SHP77 (cell line): ENCODE results near the gene UCN2.
"Not testable (repeated sequence)": the region's sequence is repeated elsewhere in the genome, so short reads cannot be mapped to it uniquely, and the experiment has no call there.

Source experiments
- DNase-seq, 2 experiments: peaks; one replicate each; lab custom pipeline; 2025; lab: John Stamatoyannopoulos, UW

The UCN2 gene

DNA sequence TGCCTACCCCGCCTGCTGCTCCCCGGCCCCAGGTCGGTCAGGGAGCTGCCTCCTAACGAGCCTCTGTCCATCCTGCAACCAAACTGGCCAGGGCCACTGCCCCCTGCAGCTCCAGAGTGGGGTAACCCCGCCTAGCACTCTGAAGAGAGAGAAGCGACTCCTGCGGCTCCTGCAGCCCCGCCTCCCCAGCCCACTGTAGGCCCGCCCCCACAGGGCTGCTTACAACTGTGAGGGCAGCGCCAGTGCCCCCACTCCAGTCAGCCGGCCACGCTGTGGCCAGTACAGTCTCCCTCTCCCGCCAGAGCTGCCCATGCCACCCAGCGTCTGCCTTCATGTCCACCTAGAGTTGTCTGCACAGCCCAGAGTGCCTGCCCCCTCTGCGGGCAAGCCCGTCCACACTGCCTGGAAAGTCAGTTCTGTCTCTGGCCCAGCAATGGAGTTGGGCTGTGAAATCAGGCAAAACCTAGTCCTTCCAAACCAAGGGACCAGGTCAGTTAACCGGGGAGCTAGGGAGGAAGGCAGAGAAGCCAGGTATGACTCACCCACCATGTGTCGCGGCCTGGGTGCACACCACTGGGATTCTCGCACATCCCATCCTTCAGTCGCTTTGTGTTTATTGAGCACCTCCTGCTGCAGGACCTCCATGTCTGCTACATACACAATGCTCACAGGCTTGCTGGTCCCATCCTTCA is 2.4 kb downstream of the UCN2 start:
- peak; percentile 27 to 73 for DNase-seq

DNA sequence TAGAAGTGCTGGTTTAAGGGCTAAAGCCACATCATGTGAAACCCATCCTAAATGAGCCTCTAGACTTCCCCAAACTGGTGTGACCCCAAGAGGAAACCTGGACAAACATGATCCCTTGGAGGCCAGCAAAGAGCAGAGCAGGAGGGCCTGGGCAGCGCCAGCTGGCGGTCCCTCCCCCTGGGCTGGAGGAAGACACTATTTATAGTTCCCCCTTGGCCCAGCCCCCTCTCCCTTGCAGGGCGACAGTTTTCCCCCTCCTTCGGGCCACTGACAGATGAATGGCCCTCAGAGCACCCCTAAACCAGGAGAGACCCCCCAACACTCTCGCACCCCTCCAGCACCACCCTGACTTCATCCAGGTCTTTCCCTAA is 2.9 kb downstream of the UCN2 start:
- peak in 1 of 2 experiments; percentile 31 for DNase-seq

DNA sequence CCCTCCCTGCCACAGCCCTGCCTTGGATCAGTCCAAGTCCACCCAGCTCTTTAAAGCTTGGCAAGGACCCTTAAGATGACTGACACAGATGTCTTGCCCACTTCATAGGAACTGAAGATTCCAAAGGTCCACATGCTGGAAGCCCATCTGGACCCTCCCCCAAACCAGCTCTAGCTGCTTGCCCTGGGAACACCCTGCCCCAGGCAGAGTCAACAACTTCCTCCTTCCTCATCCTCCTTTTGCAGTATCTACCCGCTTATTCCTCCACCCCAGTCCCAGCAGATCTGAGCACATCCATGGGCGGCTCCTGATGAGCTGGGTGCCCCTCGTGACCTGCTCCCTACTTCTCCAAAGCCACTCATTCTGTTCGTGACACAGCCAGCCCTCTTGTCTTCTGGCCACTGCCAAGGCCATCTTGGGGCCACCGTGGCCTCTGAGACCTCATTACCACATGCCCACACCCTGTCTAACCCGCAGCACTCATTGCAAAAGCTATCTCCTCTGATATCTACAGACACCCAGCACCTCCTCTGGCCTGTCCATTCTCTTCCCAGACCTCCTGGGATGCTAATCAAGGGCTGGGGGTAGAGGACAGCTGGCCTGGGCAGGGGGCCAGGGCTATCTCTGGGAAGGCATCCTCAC is 5.0 kb downstream of the UCN2 start:
- no peak for DNase-seq

DNA sequence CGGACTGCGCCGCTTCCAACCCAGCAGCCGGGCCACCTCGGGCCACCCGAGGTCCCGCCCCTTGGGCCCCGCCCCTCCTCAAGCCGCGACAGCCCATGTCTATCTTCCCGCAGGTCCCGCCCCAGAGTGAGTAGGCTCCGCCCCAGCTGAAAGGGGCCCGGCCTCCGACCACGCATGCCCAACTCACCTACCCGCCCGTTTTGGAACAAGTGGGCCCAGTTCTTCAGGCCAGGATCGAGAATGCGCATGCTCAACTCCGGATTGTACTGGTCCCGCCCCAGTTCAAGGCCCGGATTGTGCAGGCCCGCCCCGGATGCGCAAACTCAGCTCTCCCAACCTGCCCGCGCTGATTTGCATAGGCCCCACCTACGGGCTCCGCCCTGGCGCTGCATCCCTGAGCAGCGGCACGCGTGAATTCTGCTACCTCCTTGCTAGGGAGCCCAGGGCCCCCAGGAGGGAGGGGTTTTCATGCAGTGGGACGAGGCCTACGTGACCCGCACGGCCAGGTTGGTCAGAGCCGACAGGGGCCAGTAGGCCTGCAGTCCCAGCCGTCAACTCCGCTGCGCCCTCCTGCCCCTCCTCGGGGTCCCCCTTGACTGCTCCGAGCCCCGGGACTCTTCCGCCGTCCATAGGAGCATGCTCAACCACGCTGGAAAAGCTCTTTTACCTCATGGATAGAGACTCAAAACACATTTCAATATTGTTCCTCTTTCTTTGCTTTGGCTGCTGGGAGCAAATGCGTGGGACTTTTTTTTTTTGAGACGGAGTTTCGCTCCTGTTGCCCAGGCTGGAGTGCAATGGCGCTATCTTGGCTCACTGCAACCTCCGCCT is 6.6 kb downstream of the UCN2 start, which contains the start of gene PFKFB4:
TSS of gene PFKFB4 (minus strand) at position 8 of the 831 bp plus-strand sequence. CDS start 26 bp downstream, outside the sequence.
- DNase-seq, result peak; percentile 97

DNA sequence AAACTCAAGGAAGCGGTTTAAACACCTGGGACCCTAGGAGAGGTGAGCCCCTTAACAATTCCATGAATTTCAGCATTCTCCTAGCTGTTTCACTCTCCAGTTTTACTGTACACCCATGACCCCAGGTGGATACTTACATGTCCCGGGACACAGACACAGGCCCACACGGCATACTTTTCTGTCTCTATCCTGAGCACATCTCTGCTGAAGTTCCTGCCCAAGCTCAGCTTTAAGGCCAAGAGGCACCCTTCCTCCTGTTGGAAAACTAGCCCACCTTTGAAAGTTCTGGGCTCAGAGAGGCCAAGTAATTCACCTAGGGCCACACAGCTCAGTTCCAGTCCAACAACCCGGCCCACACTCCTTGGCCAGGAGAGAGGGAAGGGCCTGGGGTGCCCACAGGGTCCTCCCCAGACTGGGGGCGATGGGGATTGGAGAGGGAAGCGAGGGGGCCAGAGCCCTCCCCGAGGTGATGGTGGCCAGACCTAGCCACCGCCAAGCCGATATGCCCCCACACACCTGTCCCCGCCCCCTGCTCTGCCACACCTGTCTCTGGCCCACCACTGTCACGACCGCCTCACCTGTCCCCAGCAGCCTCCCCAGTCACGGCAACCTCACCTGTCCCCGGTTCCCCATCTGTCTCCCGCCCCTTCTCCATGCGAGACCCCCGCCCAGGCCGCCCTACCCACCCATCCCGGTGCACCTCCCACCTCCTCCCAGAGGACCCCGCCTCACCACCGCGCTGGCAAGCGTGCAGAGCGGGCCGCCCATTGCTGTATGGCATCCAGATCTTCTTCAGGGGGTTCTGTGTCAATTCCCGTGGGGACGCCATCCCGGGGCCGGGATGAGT is 7.4 kb downstream of the UCN2 start:
- DNase-seq, result no peak

DNA sequence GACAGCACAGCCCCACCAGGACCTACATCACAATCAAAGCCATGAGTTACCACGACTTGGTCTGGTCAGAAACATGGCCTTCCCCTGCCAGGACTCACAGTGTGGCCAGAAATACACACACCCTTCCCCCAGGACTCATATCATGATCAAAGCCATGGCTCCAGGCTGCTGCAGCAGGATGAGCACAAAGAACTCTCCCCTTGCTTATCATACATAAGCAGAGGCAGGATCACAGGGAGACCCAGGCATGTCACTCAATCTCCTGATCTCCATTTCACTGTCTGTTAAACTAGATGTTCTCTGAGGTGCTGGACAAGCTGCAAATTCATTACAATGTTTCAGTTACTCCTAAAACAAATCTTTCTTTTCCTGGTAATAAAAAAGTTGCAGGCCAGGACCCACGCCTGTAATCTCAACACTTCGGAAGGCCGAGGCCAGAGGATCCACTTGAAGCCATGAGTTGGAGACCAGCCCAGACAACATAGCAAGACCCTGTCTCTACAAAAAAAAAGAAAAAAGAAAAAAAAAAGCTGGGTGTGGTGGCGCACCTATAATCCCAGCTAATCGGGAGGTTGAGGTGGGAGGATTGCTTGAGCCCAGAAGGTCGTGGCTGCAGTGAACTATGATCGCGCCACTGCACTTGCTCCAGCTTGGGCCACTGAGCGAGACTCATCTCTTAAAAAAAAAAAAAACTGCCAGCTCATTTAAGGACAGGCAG is 8.2 kb downstream of the UCN2 start:
- no peak for DNase-seq

DNA sequence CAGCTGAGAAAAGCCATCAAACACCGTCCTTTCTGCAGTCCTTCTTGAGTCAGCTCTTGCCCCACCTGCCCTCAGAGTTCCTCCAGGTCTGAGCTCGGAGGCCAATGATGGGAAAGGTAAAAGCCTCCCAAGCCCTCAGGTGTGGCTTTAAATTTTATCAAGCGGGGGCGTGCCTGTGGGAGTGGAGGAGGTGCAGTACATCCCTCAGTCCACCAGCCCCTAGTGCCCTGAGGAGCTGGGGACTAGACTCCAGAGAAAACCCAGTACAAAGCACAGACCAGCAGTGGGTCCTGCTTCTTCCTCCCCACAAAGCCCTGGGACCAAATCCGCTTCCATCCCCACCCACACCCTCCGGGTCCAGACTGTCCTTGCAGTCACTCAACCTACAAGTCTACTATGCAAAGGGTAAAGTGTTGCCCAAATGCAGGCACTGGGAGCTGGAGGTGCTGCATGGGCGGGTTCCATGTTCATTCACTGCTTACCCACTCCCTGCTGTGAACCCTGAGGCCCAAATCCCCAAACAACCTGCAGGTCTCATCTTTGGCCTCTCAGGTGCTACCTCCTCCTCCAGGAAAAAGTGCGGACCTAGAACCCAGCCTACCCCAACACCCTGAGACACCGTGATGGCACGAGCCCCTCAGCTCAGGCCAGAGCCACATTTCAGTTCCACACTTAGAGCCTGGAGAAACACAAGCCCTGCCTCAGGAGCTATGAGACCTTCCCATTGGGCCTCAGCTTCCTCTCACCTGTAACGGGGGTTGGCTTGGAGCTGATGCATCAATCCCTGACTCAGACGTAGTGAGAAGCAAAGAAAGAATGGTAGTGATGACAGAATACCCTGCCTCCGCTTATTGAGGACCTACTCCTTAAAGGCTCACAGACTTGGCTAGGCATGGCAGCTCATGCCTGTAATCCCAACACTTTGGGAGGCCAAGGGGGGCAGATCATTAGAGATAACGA is 9.4 kb downstream of the UCN2 start:
- DNase-seq, result no peak

DNA sequence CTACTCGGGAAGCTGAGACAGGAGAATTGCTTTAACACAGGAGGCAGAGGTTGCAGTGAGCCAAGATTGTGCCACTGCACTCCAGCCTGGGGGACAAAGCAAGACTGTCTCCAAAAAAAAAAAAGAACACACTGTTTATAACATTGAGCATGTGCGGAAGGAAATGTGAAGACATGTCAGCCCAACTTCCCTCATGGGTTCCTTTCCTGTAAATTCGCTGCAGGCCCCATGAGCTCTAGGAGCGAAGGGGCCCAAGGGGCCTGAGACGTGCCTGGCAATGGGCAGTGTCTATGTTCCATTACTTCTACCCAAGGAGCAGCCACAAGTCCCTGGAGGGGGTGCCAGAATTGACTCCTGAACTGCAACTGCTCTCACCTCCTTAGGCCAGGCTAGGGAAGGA is 10.2 kb downstream of the UCN2 start:
- DNase-seq, result no peak

DNA sequence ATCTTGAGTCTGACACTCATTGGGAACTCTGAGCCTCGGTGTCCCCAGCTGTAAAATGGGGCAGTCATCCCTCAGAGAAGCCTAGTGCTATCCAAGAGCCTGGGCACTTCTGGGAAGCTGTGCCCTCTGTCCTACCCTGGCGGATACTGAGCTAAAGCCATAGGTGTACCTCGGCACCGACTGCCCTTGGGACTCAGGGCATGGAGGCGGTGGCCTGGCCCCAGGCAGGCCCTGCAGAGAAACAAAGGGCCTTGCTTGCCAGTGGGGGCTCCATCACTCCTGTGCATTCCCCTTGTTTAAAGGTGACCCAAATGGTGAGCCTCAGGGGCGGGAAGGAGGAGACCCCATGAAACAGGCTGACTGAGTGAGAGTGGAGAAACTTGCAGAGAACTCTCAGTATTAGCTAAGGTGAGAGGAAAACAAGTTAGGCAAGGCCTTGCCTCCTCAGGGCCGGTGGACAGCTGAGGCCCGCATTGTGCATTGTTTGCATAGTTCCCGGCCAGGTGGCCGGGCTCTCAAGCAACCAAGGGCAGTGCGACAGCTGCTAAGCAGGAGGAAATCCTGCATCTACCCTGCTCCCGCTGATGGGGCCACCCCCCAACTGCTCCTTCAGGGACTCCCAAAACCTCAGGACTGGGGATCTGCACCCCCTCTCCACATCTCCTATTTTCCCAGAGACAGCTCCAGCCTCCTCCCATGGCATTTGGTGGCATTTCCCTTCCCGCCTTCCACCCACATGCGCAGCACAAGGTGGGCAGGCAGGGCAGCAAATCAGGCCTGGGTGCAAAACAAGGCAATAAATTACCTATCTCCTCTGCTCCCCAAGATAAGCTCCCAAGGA is 11.2 kb downstream of the UCN2 start:
- peak; percentile 66 to 81 for DNase-seq

DNA sequence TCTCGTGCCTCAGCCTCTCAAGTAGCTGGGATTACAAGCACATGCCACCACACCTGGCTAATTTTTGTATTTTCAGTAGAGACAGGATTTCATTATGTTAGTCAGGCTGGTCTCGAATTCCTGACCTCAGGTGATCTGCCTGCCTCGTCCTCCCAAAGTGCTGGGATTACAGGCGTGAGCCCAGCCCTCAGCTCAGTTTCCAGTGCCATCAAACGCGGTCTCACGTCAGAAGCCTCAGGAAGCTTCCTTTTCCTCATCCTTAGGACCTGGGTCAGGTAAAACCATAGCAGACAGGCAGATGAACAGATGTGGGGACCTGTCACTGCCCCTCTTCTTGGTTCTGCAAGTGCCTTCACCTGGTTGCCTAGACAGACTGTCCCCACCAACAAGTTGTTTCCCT is 11.9 kb downstream of the UCN2 start:
- DNase-seq, result not testable (repeated sequence)

DNA sequence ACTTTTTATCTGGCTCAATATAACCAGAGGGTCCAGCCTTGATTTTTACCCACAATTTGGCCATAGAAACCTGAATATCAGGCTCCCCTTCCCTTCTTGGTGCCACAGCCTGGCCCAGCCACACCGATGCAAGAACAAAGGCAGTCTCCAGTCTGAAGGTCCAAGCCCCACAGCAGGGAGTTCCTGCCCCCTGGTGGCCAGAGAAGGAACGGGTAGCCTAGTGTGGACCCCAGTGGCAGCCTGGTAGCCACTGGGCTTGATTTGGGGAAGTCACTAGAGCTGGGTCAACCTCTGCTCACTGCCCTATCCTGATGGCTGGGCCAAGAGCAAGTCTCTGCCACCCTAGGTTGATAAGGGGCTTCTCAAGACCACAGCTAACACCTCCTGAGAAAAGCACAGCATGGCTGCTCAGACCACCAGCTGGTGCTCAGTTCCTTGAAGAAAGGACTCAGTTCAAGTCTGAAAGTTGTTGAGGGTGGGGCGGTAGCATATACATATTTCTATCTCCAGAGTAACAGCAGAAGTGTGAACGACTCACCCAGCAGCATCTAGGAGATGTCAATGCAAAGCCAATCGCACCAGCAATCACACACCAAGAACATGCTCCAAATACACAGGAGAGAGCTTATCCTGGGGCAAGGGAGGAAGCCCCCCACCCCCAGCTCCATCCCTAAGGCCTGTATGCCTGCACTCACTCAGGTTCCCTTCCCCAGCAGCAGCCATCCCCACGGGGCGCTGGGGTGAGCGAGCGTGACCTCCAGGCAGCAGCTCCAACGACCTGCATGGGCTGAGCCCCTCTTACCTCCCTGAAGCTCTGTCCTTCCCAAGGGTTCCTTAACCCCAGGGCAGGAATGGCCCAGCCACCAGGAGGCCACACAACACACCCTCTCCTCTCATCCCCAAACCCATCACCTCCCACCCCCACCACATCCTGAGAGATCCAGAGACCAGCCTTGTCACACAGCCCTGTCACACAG is 14.6 kb downstream of the UCN2 start:
- DNase-seq, result peak; percentile 56 to 71

DNA sequence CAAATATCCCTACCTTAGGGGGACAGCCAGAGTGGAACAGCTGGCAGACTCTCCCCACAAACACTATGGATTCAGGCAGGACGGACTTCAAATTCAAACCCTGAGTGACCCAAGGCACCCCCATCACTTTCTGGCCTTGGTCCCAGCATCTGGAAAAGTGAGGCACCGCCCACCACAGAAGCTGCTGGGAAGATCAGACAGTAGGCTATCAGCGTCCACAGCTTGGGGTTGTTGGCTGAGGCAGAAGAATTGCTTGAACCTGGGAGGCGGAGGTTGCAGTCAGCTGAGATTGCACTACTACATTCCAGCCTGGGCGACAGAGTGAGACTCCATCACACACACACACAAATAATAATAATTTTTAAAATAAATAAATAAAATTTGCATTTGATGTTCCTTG is 15.5 kb downstream of the UCN2 start:
- no peak for DNase-seq

DNA sequence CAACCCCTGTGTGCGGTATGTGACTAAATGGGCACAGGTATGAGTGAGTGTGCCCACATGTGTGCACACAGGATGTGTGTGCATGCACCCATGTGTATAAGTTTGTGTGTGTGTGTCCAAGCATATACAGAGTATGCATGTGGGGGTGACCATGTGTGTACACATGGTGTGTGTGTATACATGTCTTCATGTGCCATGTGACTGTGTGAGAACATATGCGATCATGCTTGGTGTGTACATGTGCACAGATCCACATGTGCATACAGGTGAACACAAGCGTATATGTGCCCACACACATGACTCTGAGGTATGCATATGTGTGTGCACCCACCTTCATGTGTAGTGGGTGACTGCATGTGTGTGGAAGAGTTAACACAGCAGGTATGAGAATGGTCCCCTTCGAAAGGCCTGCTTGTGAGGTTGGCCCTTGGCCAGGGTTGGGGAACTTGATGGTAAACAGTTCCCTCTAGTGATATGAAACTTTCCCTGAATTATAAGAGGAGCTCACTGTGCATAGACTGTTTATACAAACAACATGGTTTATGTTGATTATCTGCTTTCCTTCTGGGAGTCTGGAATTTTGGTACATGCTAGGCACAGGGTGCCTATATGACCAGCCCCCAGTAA is 17.3 kb downstream of the UCN2 start:
- DNase-seq, result no peak

DNA sequence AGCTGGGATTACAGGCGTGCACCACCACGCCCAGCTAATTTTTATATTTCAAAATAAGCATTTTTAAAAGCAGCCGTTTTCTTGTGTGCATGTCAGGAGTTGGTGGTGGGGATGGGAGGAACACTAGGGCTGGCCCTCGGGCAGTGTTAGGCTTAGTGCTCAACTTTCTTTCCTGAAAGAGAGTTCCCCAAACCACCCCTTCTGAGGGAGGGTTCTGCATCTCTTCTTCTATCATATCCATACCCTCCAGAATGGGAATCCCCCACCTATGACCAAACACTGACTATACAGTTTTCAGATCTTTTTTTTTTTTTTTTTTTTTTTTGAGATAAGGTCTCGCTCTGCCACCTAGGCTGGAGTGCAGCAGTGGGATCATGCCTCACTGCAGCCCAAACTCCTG is 19.4 kb downstream of the UCN2 start:
- no peak for DNase-seq

DNA sequence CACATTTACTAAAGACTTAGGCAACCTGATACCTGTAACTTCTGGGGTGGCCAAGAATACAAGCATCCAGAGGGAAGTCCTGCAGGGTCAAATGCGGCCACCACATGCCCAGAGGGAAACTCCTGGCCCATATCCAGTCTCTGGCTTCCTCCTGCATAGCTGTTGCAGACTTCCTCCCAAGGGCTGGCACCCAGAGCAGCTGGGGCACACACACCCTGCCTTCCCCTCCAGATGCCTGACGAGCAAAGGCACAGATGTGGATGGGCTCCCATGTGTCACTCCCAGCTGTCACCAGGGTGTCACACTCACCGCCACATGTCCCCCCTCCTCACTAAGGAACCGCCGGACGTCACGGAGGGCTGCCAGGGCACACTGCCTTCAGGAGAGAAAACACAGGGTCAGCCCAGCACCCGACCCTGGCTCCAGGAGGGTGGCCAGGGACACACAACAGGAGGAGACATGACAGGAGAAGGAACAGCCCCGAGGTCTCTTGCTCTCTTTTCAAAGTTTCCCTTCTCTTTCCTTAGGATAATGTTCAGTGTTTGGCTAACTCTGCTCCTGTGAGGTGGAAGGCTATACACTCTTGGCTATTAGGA is 20.2 kb downstream of the UCN2 start:
- no peak for DNase-seq

DNA sequence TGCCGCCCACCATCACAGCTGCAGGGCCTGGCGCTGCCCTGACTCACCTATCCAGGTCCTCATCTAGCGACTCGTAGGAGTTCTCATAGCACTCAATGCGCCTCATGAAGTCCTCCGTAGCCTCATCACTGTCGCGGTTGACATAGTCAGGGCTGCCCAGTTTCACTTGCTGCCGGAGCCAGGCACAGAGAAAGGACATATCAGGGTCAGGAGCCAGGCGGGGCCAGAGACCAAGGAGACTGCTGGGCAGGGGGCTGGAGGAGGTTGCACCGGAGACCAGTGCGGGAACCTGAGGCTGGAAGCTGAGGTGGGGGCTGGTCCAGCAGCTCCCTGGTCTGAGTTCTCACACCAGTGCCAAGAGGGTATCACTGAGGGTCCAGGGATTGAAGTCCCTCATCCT is 25.1 kb downstream of the UCN2 start:
- DNase-seq, result no peak

DNA sequence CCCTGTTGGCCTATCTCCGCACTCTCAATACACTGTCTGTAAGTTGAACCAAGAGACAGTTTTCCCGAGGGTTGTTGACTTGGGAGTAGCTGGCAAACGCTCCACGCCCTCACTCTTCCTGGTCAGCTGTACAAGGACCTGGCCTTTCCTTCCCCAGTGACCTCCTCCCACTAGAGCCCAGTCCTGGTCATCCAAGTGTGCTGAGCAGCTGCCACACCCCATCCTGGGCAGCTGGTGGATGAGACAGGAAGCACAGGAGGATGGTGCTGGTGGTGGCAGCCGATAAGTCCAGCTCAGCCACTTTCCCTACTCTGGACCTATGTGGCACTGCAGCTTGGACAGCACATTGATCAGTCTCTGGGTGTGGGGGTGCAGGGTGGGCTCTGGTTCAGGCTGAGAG is 26.8 kb downstream of the UCN2 start:
- no peak for DNase-seq
